GM23338 (cell line): ENCODE measurements around the gene CFAP410. TPM values are rescaled to one million over a fixed set of nuclear protein-coding genes. Genes with fewer than 3 reads are reported as not detected.

Experiments used
- ATAC-seq: fragments of 200-7000 bp; cut with Tn5 transposase; 3 replicates; pipeline ENCODE4 v1.9.1; 2020
- DNase-seq: peaks from one replicate; pipeline ENCODE4 v3.0.0-alpha.2; 2015; ENCODE audit warnings: low spot score
- H2AFZ ChIP-seq: fragments of 200-600 bp; sonication (generic); 2 replicates; pipeline ENCODE4 v1.8.0; 2016; ENCODE audit warnings: antibody characterized with exemption, mild to moderate bottlenecking, moderate library complexity
- H3F3A ChIP-seq: fragments of 200-600 bp; sonication (generic); replicated peaks from 2 replicates; pipeline ENCODE4 v1.8.0; 2017; ENCODE audit warnings: antibody characterized with exemption, mixed run types, low read depth
- H3K27ac ChIP-seq: fragments of 200-600 bp; sonication (generic); 2 replicates; pipeline ENCODE4 v1.6.1; 2016; ENCODE audit warnings: low read depth
- H3K27me3 ChIP-seq: fragments of 200-600 bp; sonication (generic); 2 replicates; pipeline ENCODE4 v1.8.0; 2016; ENCODE audit warnings: mild to moderate bottlenecking, mixed run types, moderate library complexity; ENCODE audit not compliant: insufficient read depth
- H3K36me3 ChIP-seq: fragments of 200-600 bp; sonication (generic); 2 replicates; pipeline ENCODE4 v1.8.0; 2016; ENCODE audit warnings: mild to moderate bottlenecking; ENCODE audit not compliant: insufficient read depth
- H3K4me1 ChIP-seq: fragments of 200-600 bp; sonication (generic); 2 replicates; pipeline ENCODE4 v1.8.0; 2016; ENCODE audit warnings: mild to moderate bottlenecking, moderate library complexity; ENCODE audit not compliant: insufficient read depth
- H3K4me2 ChIP-seq: fragments of 200-600 bp; sonication (generic); 2 replicates; pipeline ENCODE4 v1.7.1; 2017; ENCODE audit warnings: mixed run types
- H3K4me3 ChIP-seq: fragments of 200-600 bp; sonication (generic); 2 replicates; pipeline ENCODE4 v1.6.1; 2016; ENCODE audit warnings: mixed run types
- H3K79me2 ChIP-seq: fragments of 200-600 bp; sonication (generic); replicated peaks from 2 replicates; pipeline ENCODE4 v1.8.0; 2017; ENCODE audit warnings: mild to moderate bottlenecking; ENCODE audit not compliant: insufficient read depth
- H3K9me2 ChIP-seq: fragments of 200-600 bp; sonication (generic); 2 replicates; pipeline ENCODE4 v1.8.0; 2017; ENCODE audit not compliant: insufficient read depth
- H4K20me1 ChIP-seq: fragments of 200-600 bp; sonication (generic); replicated peaks from 2 replicates; pipeline ENCODE4 v1.8.0; 2017; ENCODE audit warnings: mild to moderate bottlenecking; ENCODE audit not compliant: insufficient read depth
- H3K27ac Mint-ChIP-seq: 2 replicates; pipeline ENCODE4 v1.8.0; 2020; ENCODE audit warnings: inconsistent platforms, mild to moderate bottlenecking, moderate library complexity, mixed read lengths
- H3K27me3 Mint-ChIP-seq: 3 replicates; pipeline ENCODE4 v1.8.0; 2022; ENCODE audit warnings: low read depth, mild to moderate bottlenecking, moderate library complexity, mixed read lengths, inconsistent platforms; ENCODE audit not compliant: insufficient read depth, poor library complexity
- H3K36me3 Mint-ChIP-seq: 3 replicates; pipeline ENCODE4 v1.8.0; 2021; ENCODE audit warnings: low read depth, mild to moderate bottlenecking, inconsistent platforms, moderate library complexity, mixed read lengths
- H3K4me1 Mint-ChIP-seq: 3 replicates; pipeline ENCODE4 v1.8.0; 2020; ENCODE audit warnings: mild to moderate bottlenecking, inconsistent platforms, mixed read lengths
- H3K4me3 Mint-ChIP-seq: 3 replicates; pipeline ENCODE4 v1.8.0; 2021; ENCODE audit warnings: moderate library complexity, mild to moderate bottlenecking, inconsistent platforms, mixed read lengths
- H3K9me3 Mint-ChIP-seq: 3 replicates; pipeline ENCODE4 v1.8.0; 2020; ENCODE audit warnings: moderate library complexity, mild to moderate bottlenecking, inconsistent platforms, mixed read lengths
- CREB1 ChIP-seq: fragments of 250-450 bp; sonication (Bioruptor Pico); IDR thresholded peaks from 2 replicates; pipeline ENCODE4 v1.5.0; 2020; ENCODE audit warnings: low read depth, mild to moderate bottlenecking, moderate library complexity
- CTCF ChIP-seq, 2 experiments: fragments of 200-600 bp in 1 of 2; sonication (generic) in 1 of 2; conservative IDR thresholded peaks; 2 replicates each; pipeline versions ENCODE4 v1.5.1 to v1.6.1; 2016 to 2017; ENCODE audit warnings: antibody characterized with exemption in 2 of 2, low read depth in 2 of 2, mild to moderate bottlenecking in 2 of 2, moderate library complexity in 1 of 2
- ETS1 ChIP-seq: IDR thresholded peaks from 2 replicates; pipeline ENCODE4 v1.6.1; 2016; ENCODE audit warnings: antibody characterized with exemption
- EZH2 ChIP-seq: fragments of 200-600 bp; sonication (generic); IDR thresholded peaks from one replicate; pipeline ENCODE4 v1.8.0; 2017; ENCODE audit warnings: antibody characterized with exemption, mild to moderate bottlenecking, low read depth; ENCODE audit not compliant: unreplicated experiment
- EZH2phosphoT487 ChIP-seq: fragments of 200-600 bp; sonication (generic); IDR thresholded peaks from one replicate; pipeline ENCODE4 v1.8.1; 2018; ENCODE audit warnings: antibody characterized with exemption; ENCODE audit not compliant: unreplicated experiment
- JUNB ChIP-seq: IDR thresholded peaks from one replicate; pipeline ENCODE4 v1.6.1; 2016; ENCODE audit warnings: antibody characterized with exemption; ENCODE audit not compliant: unreplicated experiment
- NANOG ChIP-seq: IDR thresholded peaks from 2 replicates; pipeline ENCODE4 v1.6.1; 2016; ENCODE audit warnings: antibody characterized with exemption, borderline replicate concordance
- POLR2AphosphoS5 ChIP-seq: IDR thresholded peaks from 2 replicates; pipeline ENCODE4 v1.6.1; 2016; ENCODE audit warnings: antibody characterized with exemption, low read depth
- STAT1 ChIP-seq: IDR thresholded peaks from one replicate; pipeline ENCODE4 v1.6.1; 2016; ENCODE audit warnings: antibody characterized with exemption; ENCODE audit not compliant: unreplicated experiment
- ZNF114 ChIP-seq: fragments of 250-450 bp; sonication (Bioruptor Pico); IDR thresholded peaks from 2 replicates; pipeline ENCODE4 v1.5.0; 2020; ENCODE audit warnings: mild to moderate bottlenecking, moderate library complexity
- ZNF331 ChIP-seq: fragments of 250-450 bp; sonication (Bioruptor Pico); IDR thresholded peaks from 2 replicates; pipeline ENCODE4 v1.5.0; 2020; ENCODE audit warnings: low read depth, mild to moderate bottlenecking, moderate library complexity
- polyA plus RNA-seq: library from polyadenylated mRNA; unstranded; fragments of >200 nt; fragmentation: Nextera tagmentation; extraction: Ambion mirVana; gene quantifications from 2 replicates; pipeline ENCODE4 v1.2.1, GENCODE V29; 2016
- total RNA-seq: library from RNA; depleted of rRNA; stranded (reverse); fragments of >200 nt; shearing (Covaris generic); gene quantifications from 2 replicates; pipeline ENCODE4 v1.2.3, GENCODE V29; 2014
- TF ChIP-seq, protein P1 (sequence below): IDR thresholded peaks from one replicate; pipeline ENCODE4 v1.6.1; 2018; ENCODE audit warnings: antibody characterized with exemption; ENCODE audit not compliant: unreplicated experiment

Gene CFAP410
- total and polyA plus RNA-seq, 2 experiments from 2014 or later: 11.0 to 24.0 TPM

DNA sequence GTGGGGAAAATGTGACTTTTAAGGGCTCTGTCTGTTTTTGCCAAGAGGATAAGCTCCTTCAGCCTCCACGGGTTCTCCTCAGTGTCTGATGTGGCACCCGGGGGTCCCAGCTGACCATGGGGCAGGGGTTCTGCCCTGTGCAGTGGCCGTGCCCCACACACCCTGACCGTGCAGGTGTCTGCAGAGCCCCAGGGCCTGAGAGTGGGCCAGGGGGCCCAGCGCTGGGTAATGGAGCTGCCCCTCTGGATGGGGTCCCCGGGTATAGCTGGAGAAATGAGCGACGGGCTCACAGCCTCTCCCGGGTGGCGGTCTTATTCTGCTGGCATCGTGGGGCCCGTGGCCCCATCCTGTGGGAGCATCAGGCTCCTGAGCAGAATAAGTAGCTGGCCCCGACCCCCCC is 42.3 kb downstream of the CFAP410 start:
- Histone ChIP-seq H3K79me2 (0 out of 2 replicates have a peak, but pooled peaks cover 3% of the 10 kb centered on the region), H3K27ac (no peak overlapping the region), H3K9me2 (no peaks in the 10 kb centered on the region), H2AFZ (no peak overlapping the region), H3K36me3 (no peaks in the 10 kb centered on the region), H3K4me1 (no peaks in the 10 kb centered on the region), H4K20me1 (no peaks in the 10 kb centered on the region), H3F3A (0 out of 2 replicates have a peak, but pooled peaks cover 4% of the 10 kb centered on the region), H3K4me2 (no peak overlapping the region), H3K27me3 (peaks cover 10% of the 10 kb centered on the region; the same call in 1 of the 2 replicates), H3K4me3 (no peak overlapping the region)
- Mint-ChIP-seq H3K4me1 (0 out of 3 replicates have a peak, but pooled peaks cover 4% of the 10 kb centered on the region), H3K4me3 (no peak overlapping the region), H3K27ac (no peak overlapping the region), H3K27me3 (peaks cover 10% of the 10 kb centered on the region), H3K36me3 (no peaks in the 10 kb centered on the region), H3K9me3 (no peaks in the 10 kb centered on the region)
- ATAC-seq: no peak
- TF ChIP-seq, protein P1, sequence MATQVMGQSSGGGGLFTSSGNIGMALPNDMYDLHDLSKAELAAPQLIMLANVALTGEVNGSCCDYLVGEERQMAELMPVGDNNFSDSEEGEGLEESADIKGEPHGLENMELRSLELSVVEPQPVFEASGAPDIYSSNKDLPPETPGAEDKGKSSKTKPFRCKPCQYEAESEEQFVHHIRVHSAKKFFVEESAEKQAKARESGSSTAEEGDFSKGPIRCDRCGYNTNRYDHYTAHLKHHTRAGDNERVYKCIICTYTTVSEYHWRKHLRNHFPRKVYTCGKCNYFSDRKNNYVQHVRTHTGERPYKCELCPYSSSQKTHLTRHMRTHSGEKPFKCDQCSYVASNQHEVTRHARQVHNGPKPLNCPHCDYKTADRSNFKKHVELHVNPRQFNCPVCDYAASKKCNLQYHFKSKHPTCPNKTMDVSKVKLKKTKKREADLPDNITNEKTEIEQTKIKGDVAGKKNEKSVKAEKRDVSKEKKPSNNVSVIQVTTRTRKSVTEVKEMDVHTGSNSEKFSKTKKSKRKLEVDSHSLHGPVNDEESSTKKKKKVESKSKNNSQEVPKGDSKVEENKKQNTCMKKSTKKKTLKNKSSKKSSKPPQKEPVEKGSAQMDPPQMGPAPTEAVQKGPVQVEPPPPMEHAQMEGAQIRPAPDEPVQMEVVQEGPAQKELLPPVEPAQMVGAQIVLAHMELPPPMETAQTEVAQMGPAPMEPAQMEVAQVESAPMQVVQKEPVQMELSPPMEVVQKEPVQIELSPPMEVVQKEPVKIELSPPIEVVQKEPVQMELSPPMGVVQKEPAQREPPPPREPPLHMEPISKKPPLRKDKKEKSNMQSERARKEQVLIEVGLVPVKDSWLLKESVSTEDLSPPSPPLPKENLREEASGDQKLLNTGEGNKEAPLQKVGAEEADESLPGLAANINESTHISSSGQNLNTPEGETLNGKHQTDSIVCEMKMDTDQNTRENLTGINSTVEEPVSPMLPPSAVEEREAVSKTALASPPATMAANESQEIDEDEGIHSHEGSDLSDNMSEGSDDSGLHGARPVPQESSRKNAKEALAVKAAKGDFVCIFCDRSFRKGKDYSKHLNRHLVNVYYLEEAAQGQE: no peak
- TF ChIP-seq EZH2 (no peak), POLR2AphosphoS5 (no peak), NANOG (no peak), CREB1 (CRISPR knock-in tag) (no peak), CTCF (conservative IDR thresholded peaks at IDR 0.05; ENCODE audit: low read depth in 2 of 2) (no peak), EZH2phosphoT487 (no peak), ZNF331 (no peak), ZNF114 (no peak)
- DNase-seq: no peak

DNA sequence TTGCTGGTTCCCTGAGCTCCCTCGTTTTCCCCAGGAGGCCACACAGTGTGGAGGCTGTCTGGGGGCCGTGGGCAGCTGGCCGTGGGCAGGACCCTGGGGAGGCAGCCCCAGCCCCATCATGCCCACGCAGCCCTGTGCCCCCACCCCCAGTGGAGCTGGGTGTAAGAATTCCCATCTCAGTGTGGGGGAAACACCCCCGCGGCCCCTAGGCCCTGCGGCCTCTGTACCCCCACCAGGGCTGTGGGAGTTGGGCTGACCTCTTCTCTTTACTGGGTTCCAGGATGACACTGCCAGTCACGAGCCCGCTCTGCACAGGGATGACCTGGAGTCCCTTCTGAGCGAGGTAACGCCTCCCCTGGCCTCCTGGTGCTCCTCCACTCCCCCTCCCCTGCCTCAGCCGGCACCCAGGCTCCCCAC is 43.1 kb downstream of the CFAP410 start:
- 0 out of 2 replicates have a peak, but pooled peaks cover 3% of the 10 kb centered on the region for H3F3A ChIP-seq
- H3K27me3 ChIP-seq: peaks cover 10% of the 10 kb centered on the region; the same call in 1 of the 2 replicates
- DNase-seq (no peak), ATAC-seq (no peak)
- 0 out of 3 replicates have a peak, but pooled peaks cover 4% of the 10 kb centered on the region for H3K4me1 Mint-ChIP-seq
- H3K4me2 ChIP-seq: no peak overlapping the region
- H3K27ac ChIP-seq: no peak overlapping the region
- no peak overlapping the region for H3K4me3 Mint-ChIP-seq
- H3K79me2 ChIP-seq: 0 out of 2 replicates have a peak, but pooled peaks cover 3% of the 10 kb centered on the region
- H2AFZ ChIP-seq: no peak overlapping the region
- no peaks in the 10 kb centered on the region for H3K9me2 ChIP-seq
- no peaks in the 10 kb centered on the region for H3K36me3 ChIP-seq
- no peaks in the 10 kb centered on the region for H3K36me3 Mint-ChIP-seq
- H4K20me1 ChIP-seq: no peaks in the 10 kb centered on the region
- no peaks in the 10 kb centered on the region for H3K4me1 ChIP-seq
- H3K4me3 ChIP-seq: no peak overlapping the region
- H3K9me3 Mint-ChIP-seq: no peaks in the 10 kb centered on the region
- peaks cover 10% of the 10 kb centered on the region for H3K27me3 Mint-ChIP-seq
- no peak overlapping the region for H3K27ac Mint-ChIP-seq
- TF ChIP-seq CREB1 (CRISPR knock-in tag) (no peak), NANOG (no peak), JUNB (no peak), CTCF (conservative IDR thresholded peaks at IDR 0.05; ENCODE audit: low read depth in 2 of 2) (no peak), ETS1 (no peak), STAT1 (no peak), ZNF331 (no peak)
